K562 (cell line): ENCODE measurements around the gene ITGB2. TPM values are rescaled to one million over a fixed set of nuclear protein-coding genes. Genes with fewer than 3 reads are reported as not detected.

Experiments used
- ADNP ChIP-seq: fragments of 200-800 bp; sonication (Bioruptor generic); IDR thresholded peaks from 2 replicates; pipeline ENCODE4 v1.6.1; 2016; ENCODE audit warnings: missing genetic modification characterization, missing compliant biosample characterization
- HMGN3 ChIP-seq: IDR thresholded peaks from 2 replicates; pipeline ENCODE4 v1.6.1; 2011; ENCODE audit warnings: borderline replicate concordance, low read depth, mild to moderate bottlenecking, mixed read lengths, low read length; ENCODE audit not compliant: insufficient read length; ENCODE audit errors: extremely low read depth
- LCOR ChIP-seq: sonication (generic); formaldehyde crosslinking; IDR thresholded peaks from 2 replicates; pipeline ENCODE4 v1.8.0; 2022; ENCODE audit warnings: mild to moderate bottlenecking, missing genetic modification reagents
- NR1H2 ChIP-seq: sonication (generic); formaldehyde crosslinking; IDR thresholded peaks from 2 replicates; pipeline ENCODE4 v1.4.0; 2020; ENCODE audit warnings: mild to moderate bottlenecking, missing genetic modification reagents
- PHTF2 ChIP-seq: fragments of 250-450 bp; sonication (Bioruptor Pico); IDR thresholded peaks from 2 replicates; pipeline ENCODE4 v1.5.0; 2021; ENCODE audit warnings: mild to moderate bottlenecking
- STAT5A ChIP-seq: IDR thresholded peaks from 2 replicates; pipeline ENCODE4 v1.6.1; 2012; ENCODE audit warnings: low read length, inconsistent platforms, borderline replicate concordance
- ZC3H11A ChIP-seq: IDR thresholded peaks from 2 replicates; pipeline ENCODE4 v1.6.1; 2012; ENCODE audit warnings: low read depth, low read length, improper control_type of control experiment
- ZFP30 ChIP-seq: fragments of 250-450 bp; sonication (Bioruptor Pico); IDR thresholded peaks from 2 replicates; pipeline ENCODE4 v1.8.0; 2022; ENCODE audit warnings: moderate library complexity, mild to moderate bottlenecking, inconsistent platforms, borderline replicate concordance
- ZNF561 ChIP-seq: fragments of 450-650 bp; formaldehyde crosslinking; conservative IDR thresholded peaks from 2 replicates; pipeline ENCODE4 v1.4.0; 2020; ENCODE audit warnings: mild to moderate bottlenecking, moderate library complexity
- ZNF780A ChIP-seq: fragments of 250-450 bp; sonication (Bioruptor Pico); IDR thresholded peaks from 2 replicates; pipeline ENCODE4 v1.5.0; 2021; ENCODE audit warnings: mild to moderate bottlenecking
- polyA plus RNA-seq, 8 experiments: library from polyadenylated mRNA; depleted of rRNA in 4 of 8; stranded (reverse) in 5 of 8; unstranded in 3 of 8; fragments of >200 nt; fragmentation: Nextera tagmentation in 2 of 8; fragmentation: Illumina TruSeq in 1 of 8; extraction: Ambion mirVana in 2 of 8; extraction: Trizol in 1 of 8; gene quantifications; 2 replicates each; pipeline versions ENCODE4 v1.2.1 to v1.2.3, GENCODE V29; 2011 to 2014; ENCODE audit warnings: inconsistent platforms in 1 of 8, missing spikeins in 1 of 8
- total RNA-seq, 7 experiments: library from RNA; depleted of rRNA in 6 of 7; stranded (reverse); fragments of >200 nt in 6 of 7; fragmentation: Illumina TruSeq in 2 of 7; extraction: Trizol in 2 of 7; gene quantifications; 2 replicates each; pipeline versions ENCODE4 v1.2.1 to v1.2.3, GENCODE V29; 2011 to 2021; ENCODE audit warnings: low replicate concordance in 1 of 7
- TF ChIP-seq, protein P1 (sequence below): sonication (generic); formaldehyde crosslinking; IDR thresholded peaks from 2 replicates; pipeline ENCODE4 v1.8.1; 2023; ENCODE audit warnings: mild to moderate bottlenecking, missing genetic modification reagents
- TF ChIP-seq, protein P2 (sequence below), 2 experiments: fragments of 450-650 bp in 1 of 2; IDR thresholded peaks; 2 replicates each; pipeline ENCODE4 v1.6.1; 2011 to 2017; ENCODE audit warnings: low read depth in 2 of 2, antibody characterized with exemption in 1 of 2, borderline replicate concordance in 1 of 2, low read length in 1 of 2, mild to moderate bottlenecking in 1 of 2, mixed read lengths in 1 of 2; ENCODE audit not compliant: control insufficient read depth in 1 of 2
- TF ChIP-seq, protein P3 (sequence below): fragments of 250-450 bp; sonication (Bioruptor Pico); IDR thresholded peaks from 2 replicates; pipeline ENCODE4 v1.9.0; 2021; ENCODE audit warnings: mild to moderate bottlenecking, inconsistent platforms
- TF ChIP-seq, protein P4 (sequence below): fragments of 250-450 bp; sonication (Bioruptor Pico); IDR thresholded peaks from 2 replicates; pipeline ENCODE4 v1.4.0; 2020
- TF ChIP-seq, protein P5 (sequence below): fragments of 450-650 bp; IDR thresholded peaks from 2 replicates; pipeline ENCODE4 v1.6.1; 2014; ENCODE audit warnings: low read depth, mild to moderate bottlenecking, moderate library complexity, borderline replicate concordance

Gene ITGB2
- total and polyA plus RNA-seq, 9 of the 15 experiments (the other 6 are each of a cell fraction or from before 2014, with no cell fraction given), result 0.07 to 1.3 (median 0.51) TPM; not detected in 2

DNA sequence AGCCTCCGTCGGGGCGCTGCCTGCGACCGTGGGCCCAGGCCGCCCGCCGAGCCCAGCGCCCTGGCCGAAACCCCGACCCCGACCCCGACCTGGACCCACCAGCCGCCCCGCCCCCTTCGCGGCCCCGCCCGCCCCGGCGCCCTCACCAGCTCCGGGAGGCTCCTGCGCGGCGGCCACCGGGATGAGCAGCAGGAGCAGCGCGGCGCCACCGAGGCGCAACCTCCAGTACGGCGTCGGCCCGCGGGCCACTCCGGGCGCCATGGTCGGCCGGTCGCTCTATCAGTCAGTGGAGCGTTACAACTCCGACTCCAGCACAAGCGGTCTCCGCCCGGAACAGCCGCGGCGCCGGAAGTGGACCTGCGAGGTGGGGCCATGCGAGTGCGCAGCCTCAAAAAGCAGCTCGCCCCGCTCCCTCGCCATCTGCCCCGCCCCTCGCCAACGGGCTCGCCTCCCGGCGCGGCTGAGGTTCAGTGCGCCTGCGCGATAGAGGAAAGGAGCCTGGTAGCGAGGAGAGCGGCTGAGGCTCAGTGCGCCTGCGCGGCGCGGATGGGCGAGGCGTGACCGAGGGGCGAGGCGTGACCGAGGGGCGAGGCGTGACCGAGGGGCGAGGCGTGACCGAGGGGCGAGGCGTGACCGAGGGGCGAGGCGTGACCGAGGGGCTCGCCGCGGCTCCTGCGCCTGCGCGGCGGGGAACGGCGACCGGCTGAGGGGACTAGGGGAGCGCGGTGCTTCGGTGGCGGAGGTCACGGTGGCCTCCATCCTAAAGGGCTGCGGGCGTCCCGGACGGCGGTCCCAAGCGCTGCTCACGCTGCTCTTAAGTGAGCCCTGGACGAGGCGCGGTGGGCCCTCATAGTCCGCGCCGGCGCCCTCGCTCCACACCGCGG lies 47.1 kb downstream of the ITGB2 start, which contains the start of gene PTTG1IP (continued):
- TF ChIP-seq, protein P1, sequence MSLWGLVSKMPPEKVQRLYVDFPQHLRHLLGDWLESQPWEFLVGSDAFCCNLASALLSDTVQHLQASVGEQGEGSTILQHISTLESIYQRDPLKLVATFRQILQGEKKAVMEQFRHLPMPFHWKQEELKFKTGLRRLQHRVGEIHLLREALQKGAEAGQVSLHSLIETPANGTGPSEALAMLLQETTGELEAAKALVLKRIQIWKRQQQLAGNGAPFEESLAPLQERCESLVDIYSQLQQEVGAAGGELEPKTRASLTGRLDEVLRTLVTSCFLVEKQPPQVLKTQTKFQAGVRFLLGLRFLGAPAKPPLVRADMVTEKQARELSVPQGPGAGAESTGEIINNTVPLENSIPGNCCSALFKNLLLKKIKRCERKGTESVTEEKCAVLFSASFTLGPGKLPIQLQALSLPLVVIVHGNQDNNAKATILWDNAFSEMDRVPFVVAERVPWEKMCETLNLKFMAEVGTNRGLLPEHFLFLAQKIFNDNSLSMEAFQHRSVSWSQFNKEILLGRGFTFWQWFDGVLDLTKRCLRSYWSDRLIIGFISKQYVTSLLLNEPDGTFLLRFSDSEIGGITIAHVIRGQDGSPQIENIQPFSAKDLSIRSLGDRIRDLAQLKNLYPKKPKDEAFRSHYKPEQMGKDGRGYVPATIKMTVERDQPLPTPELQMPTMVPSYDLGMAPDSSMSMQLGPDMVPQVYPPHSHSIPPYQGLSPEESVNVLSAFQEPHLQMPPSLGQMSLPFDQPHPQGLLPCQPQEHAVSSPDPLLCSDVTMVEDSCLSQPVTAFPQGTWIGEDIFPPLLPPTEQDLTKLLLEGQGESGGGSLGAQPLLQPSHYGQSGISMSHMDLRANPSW (CRISPR knock-in tag), result 0 out of 2 replicates have a peak, but pooled peaks have one; percentile 85
- TF ChIP-seq HMGN3 (peak; percentile 78), STAT5A (no peak), ZNF561 (CRISPR knock-in tag) (no peak), ZC3H11A (no peak), ZFP30 (no peak), ADNP (tag) (no peak), PHTF2 (CRISPR knock-in tag) (no peak), ZNF780A (no peak), NR1H2 (CRISPR knock-in tag) (no peak), LCOR (CRISPR knock-in tag) (no peak)
- TF ChIP-seq, protein P2, sequence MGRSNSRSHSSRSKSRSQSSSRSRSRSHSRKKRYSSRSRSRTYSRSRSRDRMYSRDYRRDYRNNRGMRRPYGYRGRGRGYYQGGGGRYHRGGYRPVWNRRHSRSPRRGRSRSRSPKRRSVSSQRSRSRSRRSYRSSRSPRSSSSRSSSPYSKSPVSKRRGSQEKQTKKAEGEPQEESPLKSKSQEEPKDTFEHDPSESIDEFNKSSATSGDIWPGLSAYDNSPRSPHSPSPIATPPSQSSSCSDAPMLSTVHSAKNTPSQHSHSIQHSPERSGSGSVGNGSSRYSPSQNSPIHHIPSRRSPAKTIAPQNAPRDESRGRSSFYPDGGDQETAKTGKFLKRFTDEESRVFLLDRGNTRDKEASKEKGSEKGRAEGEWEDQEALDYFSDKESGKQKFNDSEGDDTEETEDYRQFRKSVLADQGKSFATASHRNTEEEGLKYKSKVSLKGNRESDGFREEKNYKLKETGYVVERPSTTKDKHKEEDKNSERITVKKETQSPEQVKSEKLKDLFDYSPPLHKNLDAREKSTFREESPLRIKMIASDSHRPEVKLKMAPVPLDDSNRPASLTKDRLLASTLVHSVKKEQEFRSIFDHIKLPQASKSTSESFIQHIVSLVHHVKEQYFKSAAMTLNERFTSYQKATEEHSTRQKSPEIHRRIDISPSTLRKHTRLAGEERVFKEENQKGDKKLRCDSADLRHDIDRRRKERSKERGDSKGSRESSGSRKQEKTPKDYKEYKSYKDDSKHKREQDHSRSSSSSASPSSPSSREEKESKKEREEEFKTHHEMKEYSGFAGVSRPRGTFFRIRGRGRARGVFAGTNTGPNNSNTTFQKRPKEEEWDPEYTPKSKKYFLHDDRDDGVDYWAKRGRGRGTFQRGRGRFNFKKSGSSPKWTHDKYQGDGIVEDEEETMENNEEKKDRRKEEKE (IDR thresholded peaks at IDR 0.05; ENCODE audit: borderline replicate concordance in 1 of 2, control insufficient read depth in 1 of 2, low read depth in 2 of 2, low read length in 1 of 2), result no peak
- TF ChIP-seq, protein P3, sequence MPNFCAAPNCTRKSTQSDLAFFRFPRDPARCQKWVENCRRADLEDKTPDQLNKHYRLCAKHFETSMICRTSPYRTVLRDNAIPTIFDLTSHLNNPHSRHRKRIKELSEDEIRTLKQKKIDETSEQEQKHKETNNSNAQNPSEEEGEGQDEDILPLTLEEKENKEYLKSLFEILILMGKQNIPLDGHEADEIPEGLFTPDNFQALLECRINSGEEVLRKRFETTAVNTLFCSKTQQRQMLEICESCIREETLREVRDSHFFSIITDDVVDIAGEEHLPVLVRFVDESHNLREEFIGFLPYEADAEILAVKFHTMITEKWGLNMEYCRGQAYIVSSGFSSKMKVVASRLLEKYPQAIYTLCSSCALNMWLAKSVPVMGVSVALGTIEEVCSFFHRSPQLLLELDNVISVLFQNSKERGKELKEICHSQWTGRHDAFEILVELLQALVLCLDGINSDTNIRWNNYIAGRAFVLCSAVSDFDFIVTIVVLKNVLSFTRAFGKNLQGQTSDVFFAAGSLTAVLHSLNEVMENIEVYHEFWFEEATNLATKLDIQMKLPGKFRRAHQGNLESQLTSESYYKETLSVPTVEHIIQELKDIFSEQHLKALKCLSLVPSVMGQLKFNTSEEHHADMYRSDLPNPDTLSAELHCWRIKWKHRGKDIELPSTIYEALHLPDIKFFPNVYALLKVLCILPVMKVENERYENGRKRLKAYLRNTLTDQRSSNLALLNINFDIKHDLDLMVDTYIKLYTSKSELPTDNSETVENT (CRISPR knock-in tag), result no peak; the same call in 1 of the 2 replicates
- TF ChIP-seq, protein P4, sequence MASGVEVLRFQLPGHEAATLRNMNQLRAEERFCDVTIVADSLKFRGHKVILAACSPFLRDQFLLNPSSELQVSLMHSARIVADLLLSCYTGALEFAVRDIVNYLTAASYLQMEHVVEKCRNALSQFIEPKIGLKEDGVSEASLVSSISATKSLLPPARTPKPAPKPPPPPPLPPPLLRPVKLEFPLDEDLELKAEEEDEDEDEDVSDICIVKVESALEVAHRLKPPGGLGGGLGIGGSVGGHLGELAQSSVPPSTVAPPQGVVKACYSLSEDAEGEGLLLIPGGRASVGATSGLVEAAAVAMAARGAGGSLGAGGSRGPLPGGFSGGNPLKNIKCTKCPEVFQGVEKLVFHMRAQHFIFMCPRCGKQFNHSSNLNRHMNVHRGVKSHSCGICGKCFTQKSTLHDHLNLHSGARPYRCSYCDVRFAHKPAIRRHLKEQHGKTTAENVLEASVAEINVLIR, result no peak
- TF ChIP-seq, protein P5, sequence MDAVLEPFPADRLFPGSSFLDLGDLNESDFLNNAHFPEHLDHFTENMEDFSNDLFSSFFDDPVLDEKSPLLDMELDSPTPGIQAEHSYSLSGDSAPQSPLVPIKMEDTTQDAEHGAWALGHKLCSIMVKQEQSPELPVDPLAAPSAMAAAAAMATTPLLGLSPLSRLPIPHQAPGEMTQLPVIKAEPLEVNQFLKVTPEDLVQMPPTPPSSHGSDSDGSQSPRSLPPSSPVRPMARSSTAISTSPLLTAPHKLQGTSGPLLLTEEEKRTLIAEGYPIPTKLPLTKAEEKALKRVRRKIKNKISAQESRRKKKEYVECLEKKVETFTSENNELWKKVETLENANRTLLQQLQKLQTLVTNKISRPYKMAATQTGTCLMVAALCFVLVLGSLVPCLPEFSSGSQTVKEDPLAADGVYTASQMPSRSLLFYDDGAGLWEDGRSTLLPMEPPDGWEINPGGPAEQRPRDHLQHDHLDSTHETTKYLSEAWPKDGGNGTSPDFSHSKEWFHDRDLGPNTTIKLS, result peak; percentile 50; the same call in 1 of the 2 replicates
